Loucy (cell line): ENCODE results near the gene SRGN.

Source experiments
- CTCF ChIP-seq: fragments of 200-600 bp; sonication (generic); conservative IDR thresholded peaks from 2 replicates; pipeline ENCODE4 v1.5.1; 2014; ENCODE audit warnings: mild to moderate bottlenecking, antibody characterized with exemption, low read length
- EZH2phosphoT487 ChIP-seq: fragments of 200-600 bp; IDR thresholded peaks from 2 replicates; pipeline ENCODE4 v1.6.1; 2018; ENCODE audit warnings: antibody characterized with exemption, mild to moderate bottlenecking, moderate library complexity, borderline replicate concordance

DNA sequence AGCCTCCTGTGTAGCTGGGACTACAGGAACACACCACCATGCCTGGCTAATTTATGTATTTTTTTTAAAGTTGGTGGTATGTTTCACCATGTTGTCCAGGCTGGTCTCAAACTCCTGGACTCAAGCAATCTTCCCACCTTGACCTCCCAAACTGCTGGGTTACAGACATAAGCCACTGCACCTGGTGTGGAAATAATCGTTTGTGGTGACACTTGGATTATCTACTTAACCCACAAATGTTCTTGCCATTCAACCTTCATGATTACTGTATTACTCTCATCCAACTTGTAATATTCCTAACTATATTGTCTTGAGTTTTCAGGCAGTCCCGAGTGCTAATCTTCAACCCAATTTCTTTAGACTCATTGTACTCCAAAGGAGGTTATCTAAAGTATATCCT, 9.6 kb upstream of the SRGN start:
- TF ChIP-seq CTCF (no peak), EZH2phosphoT487 (no peak)
